ENCODE data around the gene TTC7B.

Gene TTC7B

DNA sequence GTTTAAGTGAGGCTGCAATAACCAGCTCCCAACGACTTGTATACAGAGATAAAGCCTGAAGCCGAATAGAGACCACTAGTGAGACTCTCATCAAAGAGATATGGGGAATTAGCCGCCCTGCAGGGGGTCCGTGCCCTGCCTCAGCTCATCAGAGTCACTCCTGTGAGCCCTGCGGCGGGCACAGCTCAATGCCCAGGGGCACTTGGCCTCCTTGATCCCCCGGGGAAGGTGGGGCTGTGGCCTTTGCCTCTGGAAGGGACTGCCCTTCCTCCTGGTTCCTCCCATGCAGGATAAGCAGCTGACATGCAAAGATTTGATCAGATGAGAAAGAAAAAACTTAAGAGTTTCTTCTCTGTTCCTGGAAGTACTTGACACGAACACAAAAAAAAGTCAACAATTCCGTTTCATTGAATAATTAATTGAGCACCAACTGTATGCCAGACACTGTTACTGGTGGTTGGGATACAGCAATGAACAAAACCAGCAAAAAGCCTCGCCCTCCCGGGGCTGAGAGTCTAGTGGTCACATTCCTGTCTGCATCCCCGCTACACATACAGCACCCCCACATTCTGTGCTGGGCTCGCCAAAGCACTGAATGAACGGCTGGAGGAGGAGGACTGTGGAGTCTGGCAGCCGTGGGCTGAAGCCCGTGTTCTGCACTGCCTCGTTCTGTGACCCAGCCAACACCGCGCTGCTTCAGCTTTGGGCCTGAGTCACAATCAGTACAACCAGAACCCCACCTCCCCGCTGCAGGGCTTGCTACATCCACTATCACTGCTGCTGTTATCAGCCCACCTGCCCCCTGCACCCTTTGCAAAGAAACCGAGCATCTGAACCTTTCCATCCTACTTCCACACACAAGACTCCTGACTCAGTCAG lies 10.3 kb downstream of the TTC7B start:
- DNase-seq (ENCODE audit: low read depth in 2 of 3, low spot score in 2 of 3): no peak

- DNase-seq (ENCODE audit: low read depth in 2 of 3, low spot score in 2 of 3): no peak
These were observed 11.2 kb downstream of the TTC7B start for GRCh38 chr14:90805084-90805391.

DNA sequence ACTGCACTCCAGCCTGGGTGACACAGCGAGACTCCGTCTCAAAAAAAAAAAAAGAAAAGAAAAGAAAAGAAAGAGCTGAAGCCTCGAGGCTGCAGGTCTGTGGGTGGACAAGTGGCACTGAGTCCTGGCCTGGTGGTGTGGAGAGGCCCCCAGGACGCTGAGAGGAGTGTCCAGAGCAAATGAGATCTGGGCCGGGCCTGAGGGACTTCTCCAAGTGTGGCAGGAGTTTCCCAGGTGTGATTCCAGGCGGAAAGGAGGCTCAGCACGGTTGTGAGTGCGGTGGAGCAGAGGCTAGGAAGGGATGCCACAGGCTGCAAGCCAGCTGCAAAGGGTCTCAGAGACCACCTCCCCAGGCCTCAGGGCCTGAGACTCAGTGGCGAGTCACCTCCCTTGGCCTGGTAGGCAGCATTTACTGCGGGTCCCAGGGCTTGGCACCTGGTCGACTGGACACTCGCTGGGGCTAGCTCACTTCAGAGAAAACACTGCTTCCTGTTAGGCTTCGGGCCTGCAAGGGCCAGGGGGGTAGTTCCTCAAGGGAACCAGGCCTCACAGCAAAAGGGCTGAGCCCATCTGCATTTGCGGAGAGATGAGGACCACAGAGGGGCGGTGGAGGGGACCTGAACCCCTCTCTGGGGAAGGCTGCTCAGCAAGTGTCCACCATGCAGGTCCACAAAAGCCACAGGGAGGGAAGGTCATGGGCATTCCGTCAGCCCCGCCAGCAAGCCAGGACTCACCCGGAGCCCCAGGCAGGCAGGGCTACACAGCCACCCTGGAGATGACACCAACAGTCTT lies 11.7 kb downstream of the TTC7B start:
- DNase-seq (ENCODE audit: low read depth in 2 of 3, low spot score in 2 of 3): no peak

- DNase-seq (ENCODE audit: low read depth in 2 of 3, low spot score in 2 of 3): no peak
These were observed 13.0 kb downstream of the TTC7B start for GRCh38 chr14:90803249-90803648.

DNA sequence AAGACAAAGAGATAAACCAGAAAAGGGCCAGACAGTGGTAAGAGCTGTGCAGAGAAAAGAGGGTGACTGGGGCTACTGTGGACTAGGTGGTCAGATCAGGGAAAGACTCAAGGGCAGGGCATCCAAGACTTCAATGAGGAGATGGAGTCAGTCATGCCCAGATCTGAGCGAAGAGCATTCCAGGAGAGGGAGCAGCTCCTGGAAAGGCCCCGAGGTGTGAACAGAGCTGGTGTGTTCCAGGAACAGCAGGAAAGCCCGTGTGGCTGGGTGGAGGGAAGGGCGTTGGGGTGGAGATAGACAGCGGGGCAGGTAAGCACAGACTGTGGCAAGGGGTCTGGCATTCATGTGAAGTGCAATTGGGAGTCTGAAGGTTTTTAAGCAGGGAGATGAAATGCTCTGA lies 16.8 kb downstream of the TTC7B start:
- no peak for DNase-seq (ENCODE audit: low read depth in 2 of 3, low spot score in 2 of 3)

GRCh38 chr14:90797919-90798318 lies 18.3 kb downstream of the TTC7B start:
- DNase-seq (ENCODE audit: low read depth in 2 of 3, low spot score in 2 of 3): no peak

GRCh38 chr14:90797451-90797850 lies 18.8 kb downstream of the TTC7B start:
- no peak for DNase-seq (ENCODE audit: low read depth in 2 of 3, low spot score in 2 of 3)

DNA sequence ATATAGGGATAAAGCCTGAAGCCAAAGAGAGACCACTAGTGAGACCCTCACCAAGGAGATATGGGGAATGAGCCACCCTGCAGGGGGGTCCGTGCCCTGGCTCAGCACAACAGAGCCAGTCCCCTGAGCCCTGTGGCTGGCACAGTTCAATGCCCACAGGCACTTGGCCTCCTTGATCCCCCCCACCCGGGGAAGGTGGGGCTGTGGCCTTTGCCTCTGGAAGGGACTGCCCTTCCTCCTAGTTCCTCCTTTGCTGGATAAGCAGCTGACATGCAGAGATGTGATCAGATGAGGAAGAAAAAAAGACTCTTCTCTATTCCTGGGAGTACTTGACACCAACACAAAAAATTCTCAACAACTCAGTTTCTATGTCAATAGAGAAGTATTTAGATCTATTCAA lies 19.9 kb downstream of the TTC7B start:
- no peak for DNase-seq (ENCODE audit: low read depth in 2 of 3, low spot score in 2 of 3)

DNA sequence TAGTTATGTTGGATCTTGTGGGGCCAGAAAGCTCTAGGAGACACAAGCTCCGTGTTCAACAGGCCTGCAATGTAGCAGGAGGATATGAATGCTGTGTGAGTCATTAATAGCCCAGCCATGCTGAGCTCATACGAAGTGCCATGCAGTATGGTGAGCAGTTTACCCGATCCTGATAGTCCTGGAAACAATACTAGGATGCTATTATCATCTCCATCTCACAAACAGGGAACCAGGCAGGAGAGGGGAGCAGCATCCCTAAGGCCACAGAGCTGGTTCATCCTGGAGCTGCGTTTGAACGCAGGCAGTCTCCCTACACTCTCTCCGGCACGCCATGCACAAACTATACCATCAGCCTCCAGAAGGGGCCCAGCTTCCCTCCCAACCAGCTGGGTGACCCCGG lies 20.5 kb downstream of the TTC7B start:
- no peak for DNase-seq (ENCODE audit: low read depth in 2 of 3, low spot score in 2 of 3)

GRCh38 chr14:90791486-90791885 lies 24.7 kb downstream of the TTC7B start:
- no peak for DNase-seq (ENCODE audit: low read depth in 2 of 3, low spot score in 2 of 3)

DNA sequence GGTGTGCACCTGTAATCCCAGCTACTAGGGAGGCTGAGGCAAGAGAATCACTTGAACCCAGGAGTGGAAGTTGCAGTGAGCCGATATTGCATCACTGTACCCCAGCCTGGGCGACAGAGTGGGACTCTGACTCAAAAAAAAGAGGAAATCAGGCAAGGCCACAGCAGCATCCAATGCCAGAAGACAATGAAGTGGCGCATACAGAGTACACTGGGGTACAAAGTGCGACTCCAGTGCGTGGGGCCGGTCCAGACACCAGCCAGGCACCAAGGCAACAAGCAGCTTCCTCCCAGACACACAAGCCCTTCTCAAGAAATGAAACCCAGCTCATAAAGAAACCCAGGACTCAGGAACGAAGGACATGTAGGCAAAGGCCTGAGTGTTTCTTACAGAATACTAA lies 28.2 kb downstream of the TTC7B start:
- DNase-seq (ENCODE audit: low read depth in 2 of 3, low spot score in 2 of 3): no peak

DNA sequence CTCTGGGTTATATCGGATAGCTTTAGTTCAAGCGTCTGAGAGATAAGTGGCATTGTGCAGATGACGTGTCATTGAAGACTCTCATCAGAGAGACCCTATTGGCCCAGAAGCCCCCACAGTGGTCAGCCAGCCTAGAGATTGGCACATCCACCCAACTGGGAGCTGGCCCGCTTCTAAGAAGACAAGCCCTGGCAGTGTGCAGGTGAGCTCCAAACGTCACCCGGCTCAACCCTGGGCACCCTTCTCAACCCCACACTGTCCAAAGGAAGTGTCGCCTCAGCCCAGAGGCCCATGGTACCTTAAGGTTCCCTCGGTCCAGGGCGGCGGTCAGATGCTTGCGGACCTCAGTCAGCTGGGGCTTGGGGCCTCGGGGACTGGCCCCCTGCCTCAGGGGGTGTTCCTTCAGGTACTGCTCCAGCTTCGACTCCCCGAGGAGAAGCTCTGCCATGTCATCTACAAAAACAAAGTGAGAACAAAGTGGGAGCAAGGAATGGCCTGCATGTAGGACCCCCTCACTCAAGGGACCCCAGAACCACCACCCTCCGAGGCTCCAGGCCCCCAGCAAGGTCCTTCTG lies 30.3 kb downstream of the TTC7B start:
- DNase-seq (ENCODE audit: low read depth in 2 of 3, low spot score in 2 of 3): no peak

DNA sequence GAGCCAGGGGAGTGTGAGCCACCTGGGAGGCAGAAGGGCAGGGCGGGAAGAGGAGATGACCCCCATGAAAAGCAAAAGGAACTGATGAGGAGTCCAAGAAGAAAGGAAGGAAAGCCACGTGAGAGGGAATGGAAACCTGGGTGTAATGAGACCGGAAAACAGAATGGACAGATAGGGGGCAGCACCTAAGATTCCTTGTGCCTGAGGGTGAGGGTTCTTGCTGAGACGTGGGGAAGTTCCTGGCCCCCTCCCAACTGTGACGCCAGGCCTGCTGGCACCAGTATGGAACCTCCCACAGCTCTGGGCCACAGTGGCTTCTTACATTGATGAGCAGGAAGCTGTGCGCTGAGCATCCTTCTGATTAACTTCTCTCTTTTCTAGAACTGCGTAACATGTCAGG lies 30.8 kb downstream of the TTC7B start:
- DNase-seq (ENCODE audit: low read depth in 2 of 3, low spot score in 2 of 3): no peak

DNA sequence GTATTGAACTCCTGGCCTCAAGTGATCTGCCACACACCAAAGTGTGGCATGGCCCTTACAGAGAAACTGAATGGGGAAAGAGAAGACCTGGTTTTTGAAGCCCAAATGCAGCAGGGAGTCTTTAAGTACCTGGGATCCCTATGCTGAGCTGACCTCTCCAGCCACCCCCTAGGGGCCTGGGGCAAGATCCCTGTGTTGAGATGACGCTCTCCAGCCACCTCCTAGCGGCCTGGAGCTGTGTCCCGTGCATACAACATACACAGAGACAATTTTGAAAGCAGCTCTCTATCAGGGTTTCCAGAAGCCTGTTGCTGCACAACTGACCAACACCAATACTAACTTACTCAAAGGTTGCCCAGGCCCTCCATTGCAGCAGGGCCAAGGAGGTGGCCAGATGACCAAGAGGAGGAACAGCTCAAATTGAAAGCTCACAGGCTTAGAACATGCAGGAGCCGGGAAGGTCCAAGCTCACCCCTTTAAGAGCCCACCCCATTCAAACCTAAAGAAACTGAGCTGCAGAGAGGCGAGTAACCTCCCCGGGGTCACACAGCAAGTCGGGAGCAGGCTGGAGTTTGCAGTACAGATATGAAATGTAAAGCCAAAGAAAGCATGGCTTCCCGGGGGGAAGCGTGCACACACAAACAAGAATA lies 31.5 kb downstream of the TTC7B start:
- DNase-seq (ENCODE audit: low read depth in 2 of 3, low spot score in 2 of 3): no peak

DNA sequence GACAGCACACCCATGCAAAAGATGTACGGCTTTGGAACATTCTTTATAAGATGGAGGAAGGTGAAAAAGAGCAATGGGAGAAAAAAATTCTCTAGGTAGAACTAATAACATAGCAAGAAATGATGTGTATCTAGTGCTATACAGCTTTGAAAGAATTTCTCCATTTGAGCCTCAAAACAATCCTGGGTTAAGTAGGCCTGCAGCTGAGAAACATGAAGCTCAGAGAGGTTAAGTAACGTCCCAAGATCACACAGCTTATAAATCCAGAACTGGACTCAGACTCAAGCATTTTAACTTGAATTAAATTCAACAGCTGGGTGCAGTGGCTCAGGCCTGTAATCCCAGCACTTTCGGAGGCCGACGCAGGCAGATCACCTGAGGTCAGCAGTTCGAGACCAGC lies 32.9 kb downstream of the TTC7B start:
- DNase-seq (ENCODE audit: low read depth in 2 of 3, low spot score in 2 of 3): no peak

- DNase-seq (ENCODE audit: low read depth in 2 of 3, low spot score in 2 of 3): no peak
These were observed 33.3 kb downstream of the TTC7B start for GRCh38 chr14:90782892-90783291.

DNA sequence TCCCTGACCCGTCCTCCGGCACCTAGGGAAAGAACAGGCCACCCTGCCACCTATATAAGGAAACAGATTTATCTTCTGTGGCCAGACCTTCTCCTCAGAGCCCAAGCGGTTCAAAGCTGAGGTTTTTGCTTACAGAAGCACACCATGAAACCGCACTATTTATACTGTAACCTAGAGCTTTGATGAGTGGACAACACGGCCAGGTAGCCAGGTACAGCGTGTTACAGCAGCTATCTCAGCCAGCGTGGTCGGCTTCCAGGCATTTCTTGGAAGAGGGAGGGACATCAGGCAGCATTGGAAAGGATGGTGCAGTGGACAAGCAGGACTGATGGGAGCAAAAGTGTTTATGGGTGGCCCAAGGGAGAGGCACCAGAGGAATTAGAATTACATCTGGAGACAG lies 34.4 kb downstream of the TTC7B start:
- DNase-seq (ENCODE audit: low read depth in 2 of 3, low spot score in 2 of 3): no peak

GRCh38 chr14:90781344-90781761 lies 34.9 kb downstream of the TTC7B start:
- no peak for DNase-seq (ENCODE audit: low read depth in 2 of 3, low spot score in 2 of 3)

GRCh38 chr14:90780519-90780918 lies 35.7 kb downstream of the TTC7B start:
- DNase-seq (ENCODE audit: low read depth in 2 of 3, low spot score in 2 of 3): no peak

GRCh38 chr14:90778571-90779255 lies 37.5 kb downstream of the TTC7B start:
- no peak for DNase-seq (ENCODE audit: low read depth in 2 of 3, low spot score in 2 of 3)

- DNase-seq (ENCODE audit: low read depth in 2 of 3, low spot score in 2 of 3): no peak
These were observed 38.3 kb downstream of the TTC7B start for GRCh38 chr14:90777830-90778485.

All from activated CD8-positive, alpha-beta memory T cell treated with anti-CD3 and anti-CD28 coated beads for 48 hours (primary cell).